Gastrocnemius medialis (tissue), 4 donors: ENCODE measurements around the gene IGFBP2.

Source experiments
- POLR2A ChIP-seq, 2 donors: fragments of 450-650 bp; IDR thresholded peaks; one replicate each; pipeline ENCODE4 v1.6.1; 2017; ENCODE audit warnings: antibody characterized with exemption in 2 of 2, mild to moderate bottlenecking in 2 of 2, moderate library complexity in 2 of 2
- TF ChIP-seq, protein P1 (sequence below), 5 experiments: fragments of 450-650 bp in 3 of 5; fragments of 200-600 bp in 2 of 5; sonication (generic) in 2 of 5; IDR thresholded peaks in 4 of 5; conservative IDR thresholded peaks in 1 of 5; 1 replicate in 4 of 5; 2 replicates in 1 of 5; pipeline ENCODE4 v1.5.1; 2016 to 2019; ENCODE audit warnings: antibody characterized with exemption in 5 of 5, mild to moderate bottlenecking in 3 of 5, moderate library complexity in 3 of 5

DNA sequence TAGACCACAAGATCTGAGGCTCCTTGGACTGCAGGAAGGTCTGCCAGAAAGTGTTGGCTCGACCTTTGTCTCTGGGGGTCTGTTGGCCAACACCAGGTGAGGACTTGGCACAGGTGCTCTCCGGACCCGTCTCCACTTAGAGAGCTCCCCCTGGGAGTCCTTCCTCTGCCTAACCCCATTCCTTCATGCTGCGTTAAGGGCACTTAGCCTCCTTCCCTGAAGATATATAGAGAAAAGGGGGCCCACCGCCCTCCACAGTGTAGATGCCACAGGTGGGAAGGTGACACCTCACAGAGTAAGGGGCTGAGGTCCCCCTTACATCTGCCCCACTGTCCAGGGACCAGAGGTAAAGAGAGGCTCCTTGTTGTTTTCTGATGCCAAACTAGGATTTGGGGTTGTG lies 53.9 kb downstream of the IGFBP2 start:
- TF ChIP-seq, protein P1, sequence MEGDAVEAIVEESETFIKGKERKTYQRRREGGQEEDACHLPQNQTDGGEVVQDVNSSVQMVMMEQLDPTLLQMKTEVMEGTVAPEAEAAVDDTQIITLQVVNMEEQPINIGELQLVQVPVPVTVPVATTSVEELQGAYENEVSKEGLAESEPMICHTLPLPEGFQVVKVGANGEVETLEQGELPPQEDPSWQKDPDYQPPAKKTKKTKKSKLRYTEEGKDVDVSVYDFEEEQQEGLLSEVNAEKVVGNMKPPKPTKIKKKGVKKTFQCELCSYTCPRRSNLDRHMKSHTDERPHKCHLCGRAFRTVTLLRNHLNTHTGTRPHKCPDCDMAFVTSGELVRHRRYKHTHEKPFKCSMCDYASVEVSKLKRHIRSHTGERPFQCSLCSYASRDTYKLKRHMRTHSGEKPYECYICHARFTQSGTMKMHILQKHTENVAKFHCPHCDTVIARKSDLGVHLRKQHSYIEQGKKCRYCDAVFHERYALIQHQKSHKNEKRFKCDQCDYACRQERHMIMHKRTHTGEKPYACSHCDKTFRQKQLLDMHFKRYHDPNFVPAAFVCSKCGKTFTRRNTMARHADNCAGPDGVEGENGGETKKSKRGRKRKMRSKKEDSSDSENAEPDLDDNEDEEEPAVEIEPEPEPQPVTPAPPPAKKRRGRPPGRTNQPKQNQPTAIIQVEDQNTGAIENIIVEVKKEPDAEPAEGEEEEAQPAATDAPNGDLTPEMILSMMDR (IDR thresholded peaks at IDR 0.05 in 4 of 5, conservative IDR thresholded peaks at IDR 0.05 in 1 of 5): no peak
- TF ChIP-seq POLR2A (IDR thresholded peaks at IDR 0.05): no peak
